Cardiac fibroblast (primary cell): ENCODE measurements around the gene FUBP1.

Experiments
- DNase-seq, 2 donors: peaks; one replicate each; pipeline versions ENCODE4 v3.0.0 to v3.0.0-alpha.2; 2010; ENCODE audit warnings: low read depth in 2 of 2
- H3K4me3 ChIP-seq, 2 donors: replicated peaks in 1 of 2; 1 replicate in 1 of 2; 2 replicates in 1 of 2; pipeline ENCODE4 v1.5.1; 2011; ENCODE audit warnings: low read depth in 2 of 2, low read length in 2 of 2, mild to moderate bottlenecking in 2 of 2, moderate library complexity in 1 of 2
- TF ChIP-seq, protein P1 (sequence below): IDR thresholded peaks from one replicate; pipeline ENCODE4 v1.5.1; 2011; ENCODE audit warnings: low read depth, mild to moderate bottlenecking, low read length, inconsistent platforms

The FUBP1 gene

GRCh38 chr1:77958850-77959249, 20.0 kb downstream of the FUBP1 start:
- no peak for DNase-seq
- TF ChIP-seq, protein P1, sequence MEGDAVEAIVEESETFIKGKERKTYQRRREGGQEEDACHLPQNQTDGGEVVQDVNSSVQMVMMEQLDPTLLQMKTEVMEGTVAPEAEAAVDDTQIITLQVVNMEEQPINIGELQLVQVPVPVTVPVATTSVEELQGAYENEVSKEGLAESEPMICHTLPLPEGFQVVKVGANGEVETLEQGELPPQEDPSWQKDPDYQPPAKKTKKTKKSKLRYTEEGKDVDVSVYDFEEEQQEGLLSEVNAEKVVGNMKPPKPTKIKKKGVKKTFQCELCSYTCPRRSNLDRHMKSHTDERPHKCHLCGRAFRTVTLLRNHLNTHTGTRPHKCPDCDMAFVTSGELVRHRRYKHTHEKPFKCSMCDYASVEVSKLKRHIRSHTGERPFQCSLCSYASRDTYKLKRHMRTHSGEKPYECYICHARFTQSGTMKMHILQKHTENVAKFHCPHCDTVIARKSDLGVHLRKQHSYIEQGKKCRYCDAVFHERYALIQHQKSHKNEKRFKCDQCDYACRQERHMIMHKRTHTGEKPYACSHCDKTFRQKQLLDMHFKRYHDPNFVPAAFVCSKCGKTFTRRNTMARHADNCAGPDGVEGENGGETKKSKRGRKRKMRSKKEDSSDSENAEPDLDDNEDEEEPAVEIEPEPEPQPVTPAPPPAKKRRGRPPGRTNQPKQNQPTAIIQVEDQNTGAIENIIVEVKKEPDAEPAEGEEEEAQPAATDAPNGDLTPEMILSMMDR = no peak
- H3K4me3 ChIP-seq = no peak overlapping the region

DNA sequence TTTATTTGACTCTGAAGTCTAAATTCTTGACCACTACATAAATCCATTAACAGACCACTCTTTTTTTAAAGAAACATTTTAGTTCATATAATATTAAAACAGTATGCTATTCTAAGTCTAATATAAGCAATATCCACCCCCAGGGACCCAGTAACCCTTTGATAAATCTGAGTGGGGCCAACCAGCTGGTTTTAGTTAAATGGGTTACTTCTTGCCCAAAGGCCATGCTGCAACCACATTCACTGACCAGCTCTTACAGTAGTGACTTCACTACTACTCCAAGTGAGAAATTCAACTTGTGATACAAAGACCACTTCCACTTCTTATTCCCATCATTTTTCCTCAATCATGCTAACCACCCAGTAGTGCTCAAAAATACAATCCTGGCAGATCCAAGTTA, 20.5 kb downstream of the FUBP1 start:
- H3K4me3 ChIP-seq = no peak overlapping the region
- TF ChIP-seq, protein P1 = no peak
- DNase-seq = no peak

DNA sequence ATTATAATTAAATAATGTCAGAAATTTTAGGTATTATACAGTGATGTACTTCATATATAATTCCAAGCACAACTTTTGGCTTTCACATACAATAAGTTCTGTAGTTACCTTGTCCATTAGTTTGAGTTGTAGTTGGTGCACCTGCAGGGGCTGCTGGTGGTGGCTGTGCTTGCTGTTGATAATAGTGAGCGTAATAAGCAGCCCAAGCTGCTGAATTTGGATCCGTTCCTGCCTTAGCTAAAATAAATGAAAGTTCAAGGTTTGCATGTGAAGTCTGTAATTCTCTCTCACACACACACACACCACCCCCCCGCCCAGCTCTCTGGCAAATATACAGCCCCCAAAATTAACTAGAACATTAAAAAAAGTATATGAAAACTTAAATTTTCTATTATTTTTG, 22.4 kb downstream of the FUBP1 start:
- no peak for DNase-seq
- TF ChIP-seq, protein P1 = no peak
- no peak overlapping the region for H3K4me3 ChIP-seq

DNA sequence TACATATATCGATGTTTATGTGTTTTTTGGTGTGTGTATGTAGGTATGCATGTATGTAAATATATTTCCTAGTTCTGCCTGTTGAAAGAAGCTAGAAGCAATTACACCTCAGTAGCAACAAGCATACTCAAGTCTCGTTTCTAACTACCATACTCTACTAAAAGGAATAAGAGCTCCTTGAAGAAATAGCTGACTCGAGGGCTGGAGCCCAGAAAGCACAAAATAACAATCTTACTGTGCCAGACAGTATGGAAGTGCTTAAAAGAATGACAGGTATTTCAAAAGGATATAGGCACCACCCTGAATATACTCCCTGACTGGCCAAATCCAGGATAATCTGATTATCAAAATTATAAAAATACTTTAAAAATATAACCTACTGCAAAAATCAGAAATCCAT, 23.2 kb downstream of the FUBP1 start:
- TF ChIP-seq, protein P1 = no peak
- no peak for DNase-seq
- no peak overlapping the region for H3K4me3 ChIP-seq

GRCh38 chr1:77954521-77954920, 24.4 kb downstream of the FUBP1 start:
- H3K4me3 ChIP-seq = no peak overlapping the region
- peak in 1 of 2 donors; percentile 34 for DNase-seq
- TF ChIP-seq, protein P1 = no peak

DNA sequence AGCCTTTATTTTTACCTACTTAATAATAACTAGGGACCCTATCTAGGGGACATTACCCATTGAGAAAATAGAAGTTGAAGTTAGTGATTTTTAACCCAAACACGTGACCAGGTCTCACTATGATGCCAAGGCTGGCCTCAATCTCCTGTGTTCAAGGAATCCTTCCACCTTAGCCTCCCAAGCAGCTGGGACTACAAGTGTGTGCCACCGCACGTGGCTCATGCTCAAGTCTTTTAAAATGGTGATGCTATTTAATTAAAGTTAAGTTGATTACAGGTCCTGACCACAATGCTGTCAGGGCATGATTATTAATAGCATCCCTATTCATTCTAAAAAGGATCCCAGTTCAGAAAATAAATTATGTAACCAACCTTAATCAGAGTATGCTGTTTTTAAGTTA, 25.0 kb downstream of the FUBP1 start:
- no peak for DNase-seq
- TF ChIP-seq, protein P1 = no peak

DNA sequence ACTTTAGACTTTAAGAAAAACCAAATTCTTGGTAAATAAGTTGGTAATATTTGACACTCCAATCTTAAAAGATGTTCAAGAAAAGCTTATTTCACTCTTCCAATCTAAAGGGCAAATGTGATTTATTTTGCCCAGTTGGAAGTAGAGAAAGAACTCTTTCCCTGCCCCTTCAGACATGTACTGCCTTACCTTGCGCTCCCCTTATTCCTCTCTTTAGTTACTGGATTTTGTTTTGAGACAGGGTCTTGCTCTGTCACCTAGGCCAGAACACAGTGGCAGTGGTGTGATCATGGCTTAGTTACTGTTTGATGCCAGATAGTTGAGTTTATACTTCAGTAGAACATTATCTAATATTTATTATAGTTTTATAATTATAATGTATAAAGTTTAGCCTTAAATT, 27.5 kb downstream of the FUBP1 start:
- DNase-seq = no peak
- TF ChIP-seq, protein P1 = no peak
- no peak overlapping the region for H3K4me3 ChIP-seq

More for the DNA sequence above, 25.0 kb downstream of the FUBP1 start:
- no peak overlapping the region for H3K4me3 ChIP-seq
